LNCAP (cell line): ENCODE data around the gene PABPC1L2B.
"Not testable (repeated sequence)": the region's sequence is repeated elsewhere in the genome, so short reads cannot be mapped to it uniquely, and the experiment has no call there.

Experiments used
- TF ChIP-seq, protein P1 (sequence below): fragments of 450-650 bp; IDR thresholded peaks from 2 replicates; pipeline ENCODE4 v1.5.1; 2017; ENCODE audit warnings: mild to moderate bottlenecking

The PABPC1L2B gene

DNA sequence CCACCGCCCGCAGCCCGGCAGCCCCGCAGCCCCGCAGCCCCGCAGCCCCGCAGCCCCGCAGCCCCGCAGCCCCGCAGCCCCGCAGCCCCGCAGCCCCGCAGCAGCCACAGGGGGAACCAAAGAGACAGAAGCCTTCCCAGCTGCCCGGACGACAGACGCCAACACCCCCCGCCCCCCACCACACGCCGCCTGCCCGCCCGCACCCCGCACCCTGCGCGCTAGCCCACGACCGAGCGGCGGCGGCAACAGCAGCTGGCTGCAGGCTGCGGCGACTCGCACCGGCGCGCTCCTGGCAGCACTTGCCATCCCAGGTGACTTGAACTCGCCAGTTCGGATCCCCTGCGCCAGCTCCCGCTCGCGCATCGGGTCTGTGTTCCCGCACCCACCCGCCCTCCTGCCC lies at the start of gene PABPC1L2B:
Gene PABPC1L2B (plus strand): TSS at position 207 of the 400 bp plus-strand sequence. CDS start 704 bp downstream, outside the sequence.
- TF ChIP-seq, protein P1, sequence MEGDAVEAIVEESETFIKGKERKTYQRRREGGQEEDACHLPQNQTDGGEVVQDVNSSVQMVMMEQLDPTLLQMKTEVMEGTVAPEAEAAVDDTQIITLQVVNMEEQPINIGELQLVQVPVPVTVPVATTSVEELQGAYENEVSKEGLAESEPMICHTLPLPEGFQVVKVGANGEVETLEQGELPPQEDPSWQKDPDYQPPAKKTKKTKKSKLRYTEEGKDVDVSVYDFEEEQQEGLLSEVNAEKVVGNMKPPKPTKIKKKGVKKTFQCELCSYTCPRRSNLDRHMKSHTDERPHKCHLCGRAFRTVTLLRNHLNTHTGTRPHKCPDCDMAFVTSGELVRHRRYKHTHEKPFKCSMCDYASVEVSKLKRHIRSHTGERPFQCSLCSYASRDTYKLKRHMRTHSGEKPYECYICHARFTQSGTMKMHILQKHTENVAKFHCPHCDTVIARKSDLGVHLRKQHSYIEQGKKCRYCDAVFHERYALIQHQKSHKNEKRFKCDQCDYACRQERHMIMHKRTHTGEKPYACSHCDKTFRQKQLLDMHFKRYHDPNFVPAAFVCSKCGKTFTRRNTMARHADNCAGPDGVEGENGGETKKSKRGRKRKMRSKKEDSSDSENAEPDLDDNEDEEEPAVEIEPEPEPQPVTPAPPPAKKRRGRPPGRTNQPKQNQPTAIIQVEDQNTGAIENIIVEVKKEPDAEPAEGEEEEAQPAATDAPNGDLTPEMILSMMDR, result not testable (repeated sequence)

DNA sequence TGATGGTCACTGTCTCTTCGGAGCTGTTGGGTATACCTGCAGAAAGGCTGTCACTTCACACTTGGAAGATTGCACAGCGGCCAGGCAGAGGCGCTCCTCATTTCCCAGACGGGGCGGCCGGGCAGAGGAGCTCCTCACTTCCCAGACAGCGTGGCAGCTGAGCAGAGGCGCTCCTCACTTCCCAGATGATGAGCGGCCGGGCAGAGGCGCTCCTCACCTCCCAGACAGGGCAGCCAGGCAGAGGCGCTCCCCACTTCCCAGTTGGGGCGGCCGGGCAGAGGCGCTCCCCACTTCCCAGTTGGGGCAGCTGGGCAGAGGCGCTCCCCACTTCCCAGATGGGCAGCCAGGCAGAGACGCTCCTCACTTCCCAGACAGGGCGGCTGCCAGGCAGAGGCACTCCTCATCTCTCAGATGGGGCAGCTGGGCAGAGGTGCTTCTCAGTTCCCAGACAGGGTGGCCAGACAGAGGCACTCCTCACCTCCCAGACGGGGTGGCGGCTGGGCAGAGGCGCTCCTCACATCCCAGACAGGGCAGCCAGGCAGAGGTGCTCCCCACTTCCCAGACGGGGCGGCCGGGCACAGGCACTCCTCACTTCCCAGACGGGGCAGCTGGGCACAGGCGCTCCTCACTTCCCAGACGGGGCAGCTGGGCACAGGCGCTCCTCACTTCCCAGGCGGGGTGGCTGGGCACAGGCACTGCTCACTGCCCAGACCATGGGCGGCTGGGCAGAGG lies 18.8 kb downstream of the PABPC1L2B start:
- TF ChIP-seq, protein P1, result no peak

DNA sequence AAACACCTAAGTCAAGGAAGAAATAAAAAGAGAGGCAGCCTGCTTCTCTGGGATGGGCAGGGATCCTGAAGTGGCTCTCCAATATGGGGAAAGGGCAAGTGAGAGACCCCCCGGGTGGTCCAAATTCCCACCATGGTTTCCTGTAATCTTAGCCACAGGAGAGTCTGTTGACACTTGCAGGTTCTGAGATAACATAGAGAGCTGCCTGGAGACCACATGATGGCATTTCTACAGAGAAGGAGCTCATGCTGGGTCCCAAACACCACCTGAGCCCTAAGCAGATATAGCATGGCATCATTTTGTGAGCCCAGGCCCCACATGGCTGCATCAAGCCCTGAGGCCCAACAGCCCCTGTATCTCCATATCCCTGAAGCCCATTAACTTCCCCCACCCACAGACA lies 26.1 kb downstream of the PABPC1L2B start:
- TF ChIP-seq, protein P1, result no peak
